Fibroblast of lung (primary cell): ENCODE results near the gene GOLGA6L6.
"Not testable (repeated sequence)": the region's sequence is repeated elsewhere in the genome, so short reads cannot be mapped to it uniquely, and the experiment has no call there.

Experiments used
- CTCF ChIP-seq, 2 donors: IDR thresholded peaks in 1 of 2; conservative IDR thresholded peaks in 1 of 2; 1 replicate in 1 of 2; 2 replicates in 1 of 2; pipeline ENCODE4 v1.5.1; 2011 to 2012; ENCODE audit warnings: low read length in 2 of 2, control low read depth in 1 of 2, inconsistent platforms in 1 of 2, low read depth in 1 of 2, mild to moderate bottlenecking in 1 of 2
- EZH2 ChIP-seq: IDR thresholded peaks from 2 replicates; pipeline ENCODE4 v1.5.1; 2012; ENCODE audit warnings: low read length, control low read depth, mild to moderate bottlenecking; ENCODE audit errors: missing control alignments

DNA sequence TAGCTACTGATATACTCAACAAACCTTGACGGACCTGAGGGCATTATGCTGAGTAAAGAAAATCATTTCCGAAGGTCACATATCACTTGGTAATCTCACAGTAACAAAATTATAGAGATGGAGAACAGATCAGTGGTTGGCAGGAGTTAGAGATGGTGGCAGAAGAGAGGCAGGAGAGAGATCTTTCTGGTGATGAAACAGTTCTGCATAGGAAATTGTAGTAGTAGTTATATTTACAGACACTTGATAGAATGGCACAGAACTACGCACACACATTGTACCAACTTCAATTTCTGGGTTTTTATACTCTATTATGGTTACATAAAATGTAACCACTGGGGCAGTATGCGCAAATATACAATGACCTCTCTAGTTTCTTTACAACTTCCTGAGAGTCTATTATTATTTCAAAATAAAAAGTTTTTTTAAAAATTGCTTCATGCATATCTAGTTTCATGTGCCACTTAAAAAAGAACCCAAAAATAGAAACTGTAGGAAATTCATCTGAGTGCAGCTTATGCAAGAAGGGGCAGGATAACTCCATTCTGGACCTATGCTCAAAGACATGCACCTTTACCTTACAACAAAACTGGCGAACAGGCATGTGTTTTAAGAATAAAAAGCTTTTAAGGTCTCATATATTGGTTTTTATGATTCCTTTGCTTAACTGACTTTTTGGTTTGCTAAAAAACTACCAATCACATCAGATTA lies 39.9 kb downstream of the GOLGA6L6 start:
- not testable (repeated sequence) for TF ChIP-seq CTCF (conservative IDR thresholded peaks at IDR 0.05 in 1 of 2, IDR thresholded peaks at IDR 0.05 in 1 of 2; ENCODE audit: low read depth in 1 of 2, low read length in 2 of 2); EZH2
